Skeletal muscle satellite cell (primary cell): ENCODE data around the gene KY.
"Not testable (repeated sequence)": the region's sequence is repeated elsewhere in the genome, so short reads cannot be mapped to it uniquely, and the experiment has no call there.

Experiments
- H3K27me3 ChIP-seq: 2 replicates; pipeline ENCODE4 v1.7.0; 2013; ENCODE audit warnings: low read length; ENCODE audit not compliant: control insufficient read depth, insufficient read depth
- H3K36me3 ChIP-seq: 2 replicates; pipeline ENCODE4 v1.7.0; 2013; ENCODE audit warnings: mild to moderate bottlenecking, control low read depth, low read length; ENCODE audit not compliant: insufficient read depth
- H3K4me1 ChIP-seq: 2 replicates; pipeline ENCODE4 v1.7.0; 2013; ENCODE audit warnings: low read length; ENCODE audit not compliant: control insufficient read depth, insufficient read depth
- H3K4me2 ChIP-seq: 2 replicates; pipeline ENCODE4 v1.7.0; 2013; ENCODE audit warnings: mild to moderate bottlenecking, low read length
- H3K4me3 ChIP-seq: 2 replicates; pipeline ENCODE4 v1.7.0; 2013; ENCODE audit warnings: low read length
- H3K9ac ChIP-seq: 2 replicates; pipeline ENCODE4 v1.7.0; 2013; ENCODE audit warnings: mild to moderate bottlenecking, low read depth, low read length, moderate library complexity
- H3K9me3 ChIP-seq: replicated peaks from 2 replicates; pipeline ENCODE4 v1.7.0; 2013; ENCODE audit warnings: mild to moderate bottlenecking, control low read depth, low read length

KY gene

GRCh38 chr3:134603956-134604355 is 46.9 kb downstream of the KY start:
- Histone ChIP-seq H3K9me3 (no peaks in the 10 kb centered on the region), H3K4me1 (peaks cover 9% of the 10 kb centered on the region), H3K4me2 (no peak overlapping the region), H3K9ac (no peak overlapping the region), H3K27me3 (peaks cover 45% of the 10 kb centered on the region), H3K36me3 (no peaks in the 10 kb centered on the region), H3K4me3 (no peak overlapping the region)

GRCh38 chr3:134603480-134603879 is 47.3 kb downstream of the KY start:
- Histone ChIP-seq H3K4me3 (no peak overlapping the region), H3K36me3 (no peaks in the 10 kb centered on the region), H3K9ac (no peak overlapping the region), H3K4me1 (peaks cover 9% of the 10 kb centered on the region), H3K9me3 (no peaks in the 10 kb centered on the region), H3K27me3 (peaks cover 42% of the 10 kb centered on the region), H3K4me2 (no peak overlapping the region)

- H3K36me3 ChIP-seq, result no peaks in the 10 kb centered on the region
- no peak overlapping the region for H3K4me2 ChIP-seq
- no peak overlapping the region for H3K9ac ChIP-seq
- H3K4me3 ChIP-seq, result no peak overlapping the region
- H3K27me3 ChIP-seq, result peaks cover 32% of the 10 kb centered on the region
- no peaks in the 10 kb centered on the region for H3K9me3 ChIP-seq
- H3K4me1 ChIP-seq, result peaks cover 9% of the 10 kb centered on the region
Measured at GRCh38 chr3:134602440-134602814, 48.4 kb downstream of the KY start.

DNA sequence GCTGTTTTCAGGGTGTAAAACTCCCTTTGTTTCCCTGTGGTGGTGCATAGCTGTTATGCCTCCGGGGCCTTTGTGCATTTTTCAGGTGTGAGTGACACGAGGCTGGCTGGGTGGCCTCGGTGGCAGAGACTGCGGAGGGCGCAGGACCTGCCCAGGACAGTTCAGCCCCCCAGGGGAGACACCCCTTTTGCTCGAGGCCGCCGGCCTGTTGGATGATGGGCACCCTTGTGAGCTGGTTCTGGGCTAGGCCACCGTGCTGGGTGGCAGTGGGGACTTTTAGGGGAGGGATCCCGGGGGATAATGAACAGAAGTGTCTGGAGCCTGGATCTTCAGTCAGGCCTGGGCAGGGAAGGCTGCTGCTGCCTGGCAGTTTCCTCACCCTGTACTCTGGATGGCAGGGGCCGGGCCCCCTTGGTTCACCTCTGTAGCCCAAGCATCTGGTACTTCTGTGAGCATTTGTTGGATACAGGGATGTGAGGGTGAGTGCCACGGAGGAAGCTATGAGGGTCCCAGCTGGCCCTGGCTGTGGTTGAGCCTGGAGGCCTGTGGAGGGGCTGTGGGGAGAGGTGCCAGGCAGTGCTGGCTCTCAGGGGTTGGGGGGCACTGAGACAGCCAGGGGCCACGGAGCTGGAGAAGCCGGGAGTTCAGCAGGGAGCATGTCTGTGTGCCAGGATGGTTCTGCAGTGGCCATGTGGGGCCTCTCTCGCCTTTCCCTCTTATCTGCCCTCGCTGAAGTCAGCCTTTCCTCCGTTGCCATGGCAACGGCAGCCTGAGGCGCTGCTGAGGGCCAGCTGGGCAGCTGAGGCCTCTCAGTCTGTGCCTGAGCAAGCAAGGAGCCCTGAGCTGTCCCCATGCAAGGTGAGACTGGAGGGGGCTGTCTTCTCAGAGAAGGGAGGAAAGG is 49.0 kb downstream of the KY start:
- H3K36me3 ChIP-seq, result no peaks in the 10 kb centered on the region
- peaks cover 29% of the 10 kb centered on the region for H3K27me3 ChIP-seq
- no peak overlapping the region for H3K4me3 ChIP-seq
- H3K9ac ChIP-seq, result no peak overlapping the region
- H3K4me1 ChIP-seq, result peaks cover 9% of the 10 kb centered on the region
- no peak overlapping the region for H3K4me2 ChIP-seq
- no peaks in the 10 kb centered on the region for H3K9me3 ChIP-seq

- peak overlapping the region; percentile 49 for H3K4me3 ChIP-seq
- peaks cover 9% of the 10 kb centered on the region for H3K4me1 ChIP-seq
- no peaks in the 10 kb centered on the region for H3K36me3 ChIP-seq
- no peak overlapping the region for H3K9ac ChIP-seq
- H3K4me2 ChIP-seq, result peak overlapping the region; percentile 74
- H3K27me3 ChIP-seq, result peaks cover 25% of the 10 kb centered on the region
- H3K9me3 ChIP-seq, result no peaks in the 10 kb centered on the region
Measured at GRCh38 chr3:134600685-134601463, 49.9 kb downstream of the KY start.

DNA sequence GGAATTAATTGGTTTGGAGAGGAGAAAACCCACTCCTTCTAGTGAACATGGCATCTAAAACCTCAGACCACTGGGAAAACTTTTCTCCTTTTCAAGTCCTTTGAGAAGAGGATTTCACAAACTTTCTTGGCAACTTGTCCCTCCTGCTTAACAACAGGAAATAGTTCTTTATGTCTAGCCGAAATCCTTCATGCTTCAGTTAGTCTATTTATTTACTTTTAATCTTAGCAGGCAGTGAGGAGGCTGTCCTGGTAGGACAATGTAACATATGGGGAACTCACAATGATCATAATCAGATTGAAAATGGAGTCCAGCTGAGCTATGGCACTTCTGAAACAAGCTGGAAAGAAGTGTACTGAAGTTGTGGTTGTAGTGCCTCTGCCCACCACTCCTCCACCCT is 50.6 kb downstream of the KY start:
- H3K9me3 ChIP-seq, result no peaks in the 10 kb centered on the region
- peaks cover 9% of the 10 kb centered on the region for H3K4me1 ChIP-seq
- H3K4me3 ChIP-seq, result no peak overlapping the region
- peak overlapping the region; percentile 46 for H3K4me2 ChIP-seq
- peaks cover 18% of the 10 kb centered on the region for H3K27me3 ChIP-seq
- no peaks in the 10 kb centered on the region for H3K36me3 ChIP-seq
- no peak overlapping the region for H3K9ac ChIP-seq

GRCh38 chr3:134598763-134599545 is 51.9 kb downstream of the KY start:
- peaks cover 9% of the 10 kb centered on the region for H3K4me1 ChIP-seq
- no peaks in the 10 kb centered on the region for H3K36me3 ChIP-seq
- peaks cover 6% of the 10 kb centered on the region for H3K27me3 ChIP-seq
- H3K4me3 ChIP-seq, result no peak overlapping the region
- no peaks in the 10 kb centered on the region for H3K9me3 ChIP-seq
- H3K9ac ChIP-seq, result no peak overlapping the region
- no peak overlapping the region for H3K4me2 ChIP-seq

GRCh38 chr3:134597390-134597970 is 53.3 kb downstream of the KY start:
- Histone ChIP-seq H3K4me3 (no peak overlapping the region), H3K9ac (no peak overlapping the region)

DNA sequence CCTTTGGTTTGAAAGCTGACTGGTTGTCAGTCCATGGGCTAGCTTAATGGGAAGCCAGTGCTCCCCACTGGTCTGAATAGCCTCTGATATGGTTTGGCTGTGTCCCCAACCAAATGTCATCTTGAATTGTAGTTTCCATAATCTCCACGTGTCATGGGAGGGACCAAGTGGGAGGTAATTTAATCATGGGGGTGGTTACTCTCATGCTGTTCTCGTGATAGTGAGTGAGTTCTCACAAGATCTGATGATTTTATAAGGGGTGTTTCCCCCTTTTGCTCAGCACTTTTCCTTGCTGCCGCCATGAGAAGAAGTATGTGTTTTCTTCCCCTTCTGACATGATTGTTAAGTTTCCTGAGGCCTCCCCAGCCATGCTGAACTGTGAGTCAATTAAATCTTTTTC is 55.8 kb downstream of the KY start:
- H3K4me3 ChIP-seq, H3K4me1 ChIP-seq, H3K36me3 ChIP-seq, H3K9me3 ChIP-seq, H3K9ac ChIP-seq, H3K4me2 ChIP-seq, H3K27me3 ChIP-seq: not testable (repeated sequence)

More at GRCh38 chr3:134597390-134597970, 53.3 kb downstream of the KY start:
- Histone ChIP-seq H3K4me1 (peaks cover 9% of the 10 kb centered on the region), H3K9me3 (no peaks in the 10 kb centered on the region), H3K4me2 (no peak overlapping the region), H3K27me3 (no peaks in the 10 kb centered on the region), H3K36me3 (no peaks in the 10 kb centered on the region)

- no peaks in the 10 kb centered on the region for H3K9me3 ChIP-seq
- no peak overlapping the region for H3K4me3 ChIP-seq
- H3K27me3 ChIP-seq, result no peaks in the 10 kb centered on the region
- no peaks in the 10 kb centered on the region for H3K4me1 ChIP-seq
- H3K4me2 ChIP-seq, result no peak overlapping the region
- no peak overlapping the region for H3K9ac ChIP-seq
- no peaks in the 10 kb centered on the region for H3K36me3 ChIP-seq
Measured at GRCh38 chr3:134594331-134594741, 56.5 kb downstream of the KY start.

GRCh38 chr3:134592806-134593205 is 58.0 kb downstream of the KY start:
- no peak overlapping the region for H3K4me2 ChIP-seq
- no peaks in the 10 kb centered on the region for H3K9me3 ChIP-seq
- H3K4me1 ChIP-seq, result no peaks in the 10 kb centered on the region
- no peak overlapping the region for H3K9ac ChIP-seq
- H3K4me3 ChIP-seq, result no peak overlapping the region
- no peaks in the 10 kb centered on the region for H3K27me3 ChIP-seq
- H3K36me3 ChIP-seq, result no peaks in the 10 kb centered on the region
